Upper lobe of left lung (tissue), 4 donors: ENCODE data around the gene ALAD.

Experiments
- EP300 ChIP-seq, 4 donors: sonication (generic); formaldehyde crosslinking; IDR thresholded peaks; one replicate each; pipeline ENCODE4 v1.5.1; 2017; ENCODE audit warnings: antibody characterized with exemption in 4 of 4, control low read depth in 2 of 4
- POLR2A ChIP-seq, 4 donors: fragments of 450-650 bp; IDR thresholded peaks; one replicate each; pipeline ENCODE4 v1.5.1; 2016 to 2017; ENCODE audit warnings: antibody characterized with exemption in 4 of 4, mild to moderate bottlenecking in 2 of 4

DNA sequence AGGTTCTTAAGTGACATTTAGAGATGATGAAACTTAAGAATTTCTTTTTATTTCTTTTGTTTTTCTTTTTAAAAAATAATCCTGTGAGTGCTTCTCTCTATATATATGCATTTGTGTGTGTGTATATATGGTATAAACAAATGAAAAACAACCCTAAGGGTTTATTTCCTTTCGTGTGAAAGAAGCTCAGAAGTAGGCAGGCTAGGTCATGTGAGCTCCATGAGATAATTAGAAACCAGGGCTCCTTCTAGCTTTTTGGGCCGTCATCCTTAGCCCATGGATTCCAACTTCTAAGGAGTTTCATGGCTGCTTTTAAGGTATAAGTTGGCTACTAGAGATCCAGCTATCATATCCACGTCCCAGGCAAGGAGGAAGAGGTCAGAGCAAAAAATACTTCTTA lies 20.6 kb upstream of the ALAD start:
- TF ChIP-seq POLR2A (IDR thresholded peaks at IDR 0.05) (no peak), EP300 (IDR thresholded peaks at IDR 0.05) (no peak)
